ENCODE measurements around the gene SLC17A6. TPM values are rescaled to one million over a fixed set of nuclear protein-coding genes. Genes with fewer than 3 reads are reported as not detected.

The SLC17A6 gene
- total RNA-seq, 2 donors from 2014 or later = not detected

DNA sequence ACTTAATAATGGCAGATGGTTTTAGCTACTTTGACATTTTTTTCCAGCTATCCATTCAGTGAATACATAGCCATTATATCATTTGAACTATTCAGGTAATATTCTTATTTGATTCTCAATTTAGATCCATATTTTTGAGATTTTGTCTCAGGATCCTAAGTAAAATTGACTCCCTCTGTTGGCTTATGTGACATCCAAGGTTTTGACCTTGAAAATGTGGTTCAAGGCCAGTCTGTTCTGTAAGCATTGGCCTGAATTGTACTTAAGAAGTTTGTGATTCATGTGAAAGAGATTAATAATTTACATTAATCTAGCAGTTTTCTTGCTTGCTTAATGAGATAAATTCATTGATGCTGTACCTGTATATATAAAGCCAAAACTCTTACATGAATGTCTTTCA is 1.6 kb upstream of the SLC17A6 start:
- Histone ChIP-seq H3K27me3 (replicated peaks; ENCODE audit: insufficient read depth) (peaks cover 7% of the 10 kb centered on the region), H3K36me3 (no peaks in the 10 kb centered on the region), H3K9me3 (no peaks in the 10 kb centered on the region), H3K27ac (no peak overlapping the region), H3K4me3 (no peak overlapping the region), H3K4me1 (ENCODE audit: control insufficient read depth in 1 of 2, low read depth in 2 of 2) (no peaks in the 10 kb centered on the region)
- ATAC-seq (ENCODE audit: insufficient number of reproducible peaks, low FRiP score, low read depth) (no peak), DNase-seq (ENCODE audit: low spot score) (no peak)
- TF ChIP-seq, protein P1, sequence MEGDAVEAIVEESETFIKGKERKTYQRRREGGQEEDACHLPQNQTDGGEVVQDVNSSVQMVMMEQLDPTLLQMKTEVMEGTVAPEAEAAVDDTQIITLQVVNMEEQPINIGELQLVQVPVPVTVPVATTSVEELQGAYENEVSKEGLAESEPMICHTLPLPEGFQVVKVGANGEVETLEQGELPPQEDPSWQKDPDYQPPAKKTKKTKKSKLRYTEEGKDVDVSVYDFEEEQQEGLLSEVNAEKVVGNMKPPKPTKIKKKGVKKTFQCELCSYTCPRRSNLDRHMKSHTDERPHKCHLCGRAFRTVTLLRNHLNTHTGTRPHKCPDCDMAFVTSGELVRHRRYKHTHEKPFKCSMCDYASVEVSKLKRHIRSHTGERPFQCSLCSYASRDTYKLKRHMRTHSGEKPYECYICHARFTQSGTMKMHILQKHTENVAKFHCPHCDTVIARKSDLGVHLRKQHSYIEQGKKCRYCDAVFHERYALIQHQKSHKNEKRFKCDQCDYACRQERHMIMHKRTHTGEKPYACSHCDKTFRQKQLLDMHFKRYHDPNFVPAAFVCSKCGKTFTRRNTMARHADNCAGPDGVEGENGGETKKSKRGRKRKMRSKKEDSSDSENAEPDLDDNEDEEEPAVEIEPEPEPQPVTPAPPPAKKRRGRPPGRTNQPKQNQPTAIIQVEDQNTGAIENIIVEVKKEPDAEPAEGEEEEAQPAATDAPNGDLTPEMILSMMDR (IDR thresholded peaks at IDR 0.05) = no peak

- TF ChIP-seq, protein P1 (IDR thresholded peaks at IDR 0.05) = no peak
- ATAC-seq (ENCODE audit: insufficient number of reproducible peaks, low FRiP score, low read depth) = no peak
- DNase-seq (ENCODE audit: low spot score) = no peak
- H3K36me3 ChIP-seq = no peaks in the 10 kb centered on the region
- no peaks in the 10 kb centered on the region for H3K9me3 ChIP-seq
- H3K4me1 ChIP-seq (ENCODE audit: control insufficient read depth in 1 of 2, low read depth in 2 of 2) = no peaks in the 10 kb centered on the region
- H3K27me3 ChIP-seq (replicated peaks; ENCODE audit: insufficient read depth) = peaks cover 7% of the 10 kb centered on the region
- no peak overlapping the region for H3K27ac ChIP-seq
- no peak overlapping the region for H3K4me3 ChIP-seq
Measured at GRCh38 chr11:22339611-22340010, 1.4 kb downstream of the SLC17A6 start.

DNA sequence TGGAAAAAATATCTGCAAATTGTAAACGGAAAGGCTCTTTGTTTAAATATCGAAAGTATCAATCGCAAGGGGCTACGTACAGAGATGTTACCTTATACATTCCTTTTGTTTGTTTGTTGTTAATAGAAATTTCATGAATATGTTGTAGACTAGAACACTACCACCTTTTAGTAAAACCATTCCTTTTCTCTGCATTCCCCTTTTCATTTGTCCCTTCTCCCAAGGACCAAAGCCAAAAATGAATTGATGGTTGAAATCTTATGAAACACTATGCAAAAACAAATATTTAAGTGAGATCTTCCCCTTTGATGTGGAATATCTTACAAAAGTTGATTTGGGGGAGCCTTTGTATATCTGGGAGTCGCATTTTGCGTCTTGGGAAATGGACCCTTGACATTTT is 2.1 kb downstream of the SLC17A6 start:
- ATAC-seq (ENCODE audit: insufficient number of reproducible peaks, low FRiP score, low read depth) = no peak
- H3K4me3 ChIP-seq = no peak overlapping the region

GRCh38 chr11:22340701-22341587 is 2.8 kb downstream of the SLC17A6 start:
- Histone ChIP-seq H3K27ac (no peak overlapping the region), H3K27me3 (replicated peaks; ENCODE audit: insufficient read depth) (peaks cover 7% of the 10 kb centered on the region), H3K4me1 (ENCODE audit: control insufficient read depth in 1 of 2, low read depth in 2 of 2) (no peaks in the 10 kb centered on the region), H3K9me3 (no peaks in the 10 kb centered on the region), H3K36me3 (no peaks in the 10 kb centered on the region), H3K4me3 (no peak overlapping the region)
- ATAC-seq (ENCODE audit: insufficient number of reproducible peaks, low FRiP score, low read depth) (no peak), DNase-seq (ENCODE audit: low spot score) (no peak)
- TF ChIP-seq, protein P1 (IDR thresholded peaks at IDR 0.05) = no peak

More for the DNA sequence above, 2.1 kb downstream of the SLC17A6 start:
- DNase-seq (ENCODE audit: low spot score) = no peak
- H3K4me1 ChIP-seq (ENCODE audit: control insufficient read depth in 1 of 2, low read depth in 2 of 2) = no peaks in the 10 kb centered on the region
- no peaks in the 10 kb centered on the region for H3K9me3 ChIP-seq
- peaks cover 7% of the 10 kb centered on the region for H3K27me3 ChIP-seq (replicated peaks; ENCODE audit: insufficient read depth)
- TF ChIP-seq, protein P1 (IDR thresholded peaks at IDR 0.05) = no peak
- no peaks in the 10 kb centered on the region for H3K36me3 ChIP-seq
- H3K27ac ChIP-seq = no peak overlapping the region

DNA sequence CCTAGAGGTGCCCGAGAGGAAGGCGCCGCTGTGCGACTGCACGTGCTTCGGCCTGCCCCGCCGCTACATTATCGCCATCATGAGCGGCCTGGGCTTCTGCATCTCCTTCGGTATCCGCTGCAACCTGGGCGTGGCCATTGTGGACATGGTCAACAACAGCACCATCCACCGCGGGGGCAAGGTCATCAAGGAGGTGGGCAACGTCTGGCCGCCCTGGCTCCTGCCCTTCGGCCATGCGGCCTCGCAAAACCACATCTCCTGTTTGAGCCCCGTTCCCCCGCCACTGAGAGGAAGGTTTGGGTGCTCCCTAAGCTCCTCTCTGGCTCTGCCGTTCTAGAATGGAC is 3.4 kb downstream of the SLC17A6 start:
- no peak for DNase-seq (ENCODE audit: low spot score)
- H3K4me3 ChIP-seq = no peak overlapping the region

More for the DNA sequence above, 3.4 kb downstream of the SLC17A6 start:
- no peaks in the 10 kb centered on the region for H3K36me3 ChIP-seq
- no peak overlapping the region for H3K27ac ChIP-seq
- no peaks in the 10 kb centered on the region for H3K4me1 ChIP-seq (ENCODE audit: control insufficient read depth in 1 of 2, low read depth in 2 of 2)
- no peak for ATAC-seq (ENCODE audit: insufficient number of reproducible peaks, low FRiP score, low read depth)
- peaks cover 7% of the 10 kb centered on the region for H3K27me3 ChIP-seq (replicated peaks; ENCODE audit: insufficient read depth)
- H3K9me3 ChIP-seq = no peaks in the 10 kb centered on the region
- TF ChIP-seq, protein P1 (IDR thresholded peaks at IDR 0.05) = no peak

Data from thoracic aorta (tissue), 2 donors.